Keratinocyte (primary cell): ENCODE results near the gene TMEM234. TPM values are rescaled to one million over a fixed set of nuclear protein-coding genes. Genes with fewer than 3 reads are reported as not detected.
A peak's percentile ranks its signal among the peaks of the same experiment; 100 is the strongest.

Source experiments
- DNase-seq: peaks from one replicate; pipeline ENCODE4 v3.0.0-alpha.2; 2011; ENCODE audit warnings: low read depth, missing footprints, low spot score
- FAIRE-seq: peaks from 2 replicates; lab custom pipeline; 2011; peaks lifted over from hg19 to GRCh38; lab: Jason Lieb, UNC
- H2AFZ ChIP-seq: 2 replicates; pipeline ENCODE4 v1.6.0; 2012; ENCODE audit warnings: low read length, control low read depth, inconsistent platforms; ENCODE audit not compliant: control insufficient read depth
- H3K27ac ChIP-seq: 2 replicates; pipeline ENCODE4 v1.5.1; 2011; ENCODE audit warnings: low read length; ENCODE audit not compliant: control insufficient read depth, insufficient read depth
- H3K27me3 ChIP-seq: 3 replicates; pipeline ENCODE4 v1.6.0; 2011; ENCODE audit warnings: low read length; ENCODE audit not compliant: control insufficient read depth, insufficient read depth; ENCODE audit errors: extremely low read depth
- H3K36me3 ChIP-seq, 2 experiments: 2 replicates in 1 of 2; 3 replicates in 1 of 2; pipeline ENCODE4 v1.5.1; 2011; ENCODE audit warnings: low read length in 2 of 2, mild to moderate bottlenecking in 1 of 2; ENCODE audit not compliant: control insufficient read depth in 2 of 2, insufficient read depth in 2 of 2; ENCODE audit errors: extremely low read depth in 1 of 2
- H3K4me1 ChIP-seq: 3 replicates; pipeline ENCODE4 v1.5.1; 2011; ENCODE audit warnings: low read length; ENCODE audit not compliant: control insufficient read depth, insufficient read depth; ENCODE audit errors: extremely low read depth
- H3K4me2 ChIP-seq: 3 replicates; pipeline ENCODE4 v1.6.0; 2011; ENCODE audit warnings: low read depth, low read length; ENCODE audit not compliant: control insufficient read depth, insufficient read depth; ENCODE audit errors: extremely low read depth
- H3K4me3 ChIP-seq, 3 experiments: fragments of 200-600 bp in 1 of 3; sonication (generic) in 1 of 3; 2 replicates in 2 of 3; 3 replicates in 1 of 3; pipeline ENCODE4 v1.5.1; 2011 to 2016; ENCODE audit warnings: low read length in 3 of 3, mild to moderate bottlenecking in 3 of 3, control low read depth in 2 of 3, inconsistent platforms in 1 of 3, low read depth in 1 of 3, mixed read lengths in 1 of 3, mixed run types in 1 of 3, moderate library complexity in 1 of 3; ENCODE audit not compliant: control insufficient read depth in 2 of 3, insufficient read depth in 2 of 3; ENCODE audit errors: extremely low read depth in 1 of 3
- H3K79me2 ChIP-seq: 2 replicates; pipeline ENCODE4 v1.6.0; 2012; ENCODE audit warnings: low read length; ENCODE audit not compliant: control insufficient read depth, insufficient read depth
- H3K9ac ChIP-seq: 3 replicates; pipeline ENCODE4 v1.6.0; 2011; ENCODE audit warnings: low read length; ENCODE audit not compliant: control insufficient read depth, insufficient read depth; ENCODE audit errors: extremely low read depth
- H3K9me1 ChIP-seq: 3 replicates; pipeline ENCODE4 v1.6.0; 2011; ENCODE audit warnings: low read length; ENCODE audit not compliant: control insufficient read depth, insufficient read depth; ENCODE audit errors: extremely low read depth
- H3K9me3 ChIP-seq: 2 replicates; pipeline ENCODE4 v1.5.1; 2012; ENCODE audit warnings: low read depth, low read length; ENCODE audit not compliant: control insufficient read depth
- H4K20me1 ChIP-seq: 3 replicates; pipeline ENCODE4 v1.6.0; 2011; ENCODE audit warnings: low read length; ENCODE audit not compliant: control insufficient read depth, insufficient read depth; ENCODE audit errors: extremely low read depth
- EZH2 ChIP-seq: IDR thresholded peaks from one replicate; pipeline ENCODE4 v1.6.1; 2012; ENCODE audit warnings: inconsistent platforms, mild to moderate bottlenecking, low read length, moderate library complexity
- dilution Hi-C: fragments of 300-500 bp; cut with MboI; formaldehyde crosslinking; loops from one replicate; pipeline ENCODE4 v1.7.0; 2020; ENCODE audit warnings: low sequenced_read_pairs; ENCODE audit not compliant: extremely low pct_ligation_motif_present
- polyA plus RNA-seq, 5 experiments: library from polyadenylated mRNA; depleted of rRNA in 3 of 5; stranded (reverse) in 3 of 5; stranded (forward) in 1 of 5; unstranded in 1 of 5; fragments of >200 nt; gene quantifications; 1 replicate in 1 of 5; 2 replicates in 3 of 5; 3 replicates in 1 of 5; pipeline versions ENCODE4 v1.2.1 to v1.2.3, GENCODE V29; 2011 to 2012; ENCODE audit warnings: missing spikeins in 2 of 5, low read depth in 1 of 5, low replicate concordance in 1 of 5
- TF ChIP-seq, protein P1 (sequence below), 3 experiments: IDR thresholded peaks in 1 of 3; conservative IDR thresholded peaks in 1 of 3; optimal IDR thresholded peaks in 1 of 3; 2 replicates in 2 of 3; 3 replicates in 1 of 3; pipeline versions ENCODE3 to v1.5.1; 2011; ENCODE audit warnings: low read length in 3 of 3, mild to moderate bottlenecking in 3 of 3, moderate library complexity in 2 of 3, control low read depth in 1 of 3, inconsistent platforms in 1 of 3; ENCODE audit not compliant: insufficient read depth in 2 of 3; ENCODE audit errors: extremely low read depth in 1 of 3

TMEM234 gene
- polyA plus RNA-seq, 1 donor (not counting 4 experiments of a cell fraction or from before 2014, with no cell fraction given) = 14.4 TPM

DNA sequence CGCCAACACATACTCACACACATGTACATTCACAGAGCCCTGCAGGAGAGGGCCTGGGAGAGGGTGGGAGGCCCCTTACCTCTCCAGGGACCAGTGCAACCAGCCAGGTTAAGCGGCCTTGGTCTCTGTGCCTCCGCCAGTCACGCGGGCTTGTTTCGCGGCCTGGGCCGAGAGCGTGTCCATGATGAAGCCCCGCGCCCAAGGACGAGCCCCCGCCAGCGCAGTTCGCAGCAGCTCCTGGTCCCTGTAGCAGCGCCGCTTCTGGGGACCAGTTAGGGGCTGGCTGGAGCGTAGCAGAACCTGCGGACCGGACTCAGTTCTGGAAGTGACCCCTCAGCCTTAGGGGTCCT is 17.6 kb upstream of the TMEM234 start:
- no peaks in the 10 kb centered on the region for H3K9me3 ChIP-seq
- H3K4me2 ChIP-seq = no peak overlapping the region
- no peak overlapping the region for H2AFZ ChIP-seq
- no peaks in the 10 kb centered on the region for H3K36me3 ChIP-seq
- dilution Hi-C loops = no loop called here
- H3K4me3 ChIP-seq = no peak overlapping the region
- H3K79me2 ChIP-seq = no peaks in the 10 kb centered on the region
- DNase-seq (no peak), FAIRE-seq (no peak)
- peaks cover 2% of the 10 kb centered on the region for H3K9me1 ChIP-seq
- peaks cover 26% of the 10 kb centered on the region for H3K4me1 ChIP-seq
- TF ChIP-seq, protein P1, sequence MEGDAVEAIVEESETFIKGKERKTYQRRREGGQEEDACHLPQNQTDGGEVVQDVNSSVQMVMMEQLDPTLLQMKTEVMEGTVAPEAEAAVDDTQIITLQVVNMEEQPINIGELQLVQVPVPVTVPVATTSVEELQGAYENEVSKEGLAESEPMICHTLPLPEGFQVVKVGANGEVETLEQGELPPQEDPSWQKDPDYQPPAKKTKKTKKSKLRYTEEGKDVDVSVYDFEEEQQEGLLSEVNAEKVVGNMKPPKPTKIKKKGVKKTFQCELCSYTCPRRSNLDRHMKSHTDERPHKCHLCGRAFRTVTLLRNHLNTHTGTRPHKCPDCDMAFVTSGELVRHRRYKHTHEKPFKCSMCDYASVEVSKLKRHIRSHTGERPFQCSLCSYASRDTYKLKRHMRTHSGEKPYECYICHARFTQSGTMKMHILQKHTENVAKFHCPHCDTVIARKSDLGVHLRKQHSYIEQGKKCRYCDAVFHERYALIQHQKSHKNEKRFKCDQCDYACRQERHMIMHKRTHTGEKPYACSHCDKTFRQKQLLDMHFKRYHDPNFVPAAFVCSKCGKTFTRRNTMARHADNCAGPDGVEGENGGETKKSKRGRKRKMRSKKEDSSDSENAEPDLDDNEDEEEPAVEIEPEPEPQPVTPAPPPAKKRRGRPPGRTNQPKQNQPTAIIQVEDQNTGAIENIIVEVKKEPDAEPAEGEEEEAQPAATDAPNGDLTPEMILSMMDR (optimal IDR thresholded peaks at IDR 0.05 in 1 of 3, IDR thresholded peaks at IDR 0.05 in 1 of 3, conservative IDR thresholded peaks at IDR 0.05 in 1 of 3; ENCODE audit: extremely low read depth in 1 of 3, insufficient read depth in 2 of 3, low read length in 3 of 3) = no peak
- no peak for TF ChIP-seq EZH2
- no peaks in the 10 kb centered on the region for H3K27me3 ChIP-seq
- no peak overlapping the region for H3K9ac ChIP-seq
- no peaks in the 10 kb centered on the region for H4K20me1 ChIP-seq
- H3K27ac ChIP-seq = no peak overlapping the region

DNA sequence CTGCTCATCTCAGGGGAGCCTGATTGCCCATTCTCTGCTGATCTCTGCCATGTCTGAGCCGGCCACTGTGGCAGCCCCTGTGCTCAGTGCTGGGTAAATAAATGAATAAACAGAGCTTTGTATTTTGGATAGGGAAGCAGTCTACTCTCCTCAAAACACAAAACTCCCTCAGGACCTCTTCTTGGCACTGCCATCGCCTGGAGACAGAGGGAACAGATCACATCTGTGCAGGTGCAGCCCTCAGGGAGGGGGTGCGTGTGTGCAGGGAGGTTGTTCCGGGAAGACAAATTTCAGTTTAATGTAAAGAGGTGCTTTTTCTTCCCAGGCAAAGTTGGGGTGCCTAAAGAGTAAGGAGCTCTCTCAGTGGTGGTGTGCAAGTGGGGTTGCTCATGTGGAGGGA is 17.2 kb upstream of the TMEM234 start:
- Histone ChIP-seq H3K27me3 (no peaks in the 10 kb centered on the region), H3K9me3 (no peaks in the 10 kb centered on the region), H2AFZ (no peak overlapping the region), H3K36me3 (no peaks in the 10 kb centered on the region), H3K79me2 (no peaks in the 10 kb centered on the region), H3K9ac (no peak overlapping the region), H3K4me1 (peaks cover 26% of the 10 kb centered on the region), H3K9me1 (peaks cover 2% of the 10 kb centered on the region), H3K4me3 (no peak overlapping the region), H4K20me1 (no peaks in the 10 kb centered on the region), H3K4me2 (no peak overlapping the region), H3K27ac (no peak overlapping the region)
- no peak for DNase-seq
- dilution Hi-C loops = no loop called here
- no peak for FAIRE-seq
- TF ChIP-seq EZH2 = no peak
- TF ChIP-seq, protein P1 (optimal IDR thresholded peaks at IDR 0.05 in 1 of 3, IDR thresholded peaks at IDR 0.05 in 1 of 3, conservative IDR thresholded peaks at IDR 0.05 in 1 of 3; ENCODE audit: extremely low read depth in 1 of 3, insufficient read depth in 2 of 3, low read length in 3 of 3) = peak in 1 of 3 experiments; percentile 9
